Endothelial cell of coronary artery (primary cell): Measurements from ENCODE around the gene SPANXN1. TPM values are rescaled to one million over a fixed set of nuclear protein-coding genes. Genes with fewer than 3 reads are reported as not detected.

Source experiments
- total RNA-seq: library from RNA; depleted of rRNA; stranded (reverse); fragments of >200 nt; gene quantifications from 2 replicates; pipeline ENCODE4 v1.2.3, GENCODE V29; 2014

The SPANXN1 gene, protein sequence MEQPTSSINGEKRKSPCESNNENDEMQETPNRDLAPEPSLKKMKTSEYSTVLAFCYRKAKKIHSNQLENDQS
- total RNA-seq, result not detected in 2 replicates

DNA sequence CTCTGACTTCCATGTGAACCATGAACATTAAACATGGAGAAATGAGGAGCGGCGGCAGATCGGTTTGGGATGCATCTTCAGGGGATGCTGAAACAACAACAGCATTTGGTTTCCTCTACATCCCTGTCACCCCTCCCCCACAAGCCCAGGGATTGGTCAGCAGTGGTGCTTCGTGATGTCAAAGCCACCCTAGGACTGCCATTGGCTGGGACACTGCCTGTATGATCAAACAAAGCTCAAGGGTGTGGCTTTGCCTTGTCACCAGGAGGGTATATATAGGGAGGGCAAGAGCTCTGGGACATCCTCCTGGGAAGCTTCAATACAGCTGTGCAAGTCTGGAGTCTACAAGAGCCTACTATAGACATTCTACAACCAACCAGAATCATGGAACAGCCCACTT, at the start of gene SPANXN1:
Gene SPANXN1 (plus strand): TSS at position 301 of the 400 bp plus-strand sequence. CDS start 84 bp downstream, at position 385.

